HG02610 (cell line): Measurements from ENCODE around the gene NR4A3.
"Not testable (repeated sequence)": the region's sequence is repeated elsewhere in the genome, so short reads cannot be mapped to it uniquely, and the experiment has no call there.

ENCODE experiments used
- ATAC-seq: cut with Tn5 transposase; IDR thresholded peaks from one replicate; pipeline ENCODE4 v1.9.1; 2021; ENCODE audit warnings: mild to moderate bottlenecking, moderate library complexity; ENCODE audit not compliant: unreplicated experiment

NR4A3 gene

GRCh38 chr9:99821396-99822108 is at the start of gene NR4A3:
Gene NR4A3 (plus strand): TSS chr9:99821885. CDS start chr9:99828043, 6,158 bp downstream.
- ATAC-seq: peak; percentile 37

- no peak for ATAC-seq
Measured at GRCh38 chr9:99773468-99774138, 48.1 kb upstream of the NR4A3 start.

GRCh38 chr9:99778308-99778707 is 43.4 kb upstream of the NR4A3 start:
- ATAC-seq: no peak

GRCh38 chr9:99778836-99779235 is 42.8 kb upstream of the NR4A3 start:
- no peak for ATAC-seq

GRCh38 chr9:99779277-99779676 is 42.4 kb upstream of the NR4A3 start:
- ATAC-seq: no peak

- ATAC-seq: not testable (repeated sequence)
Measured at GRCh38 chr9:99782349-99782748, 39.3 kb upstream of the NR4A3 start.

GRCh38 chr9:99782962-99783718 is 38.5 kb upstream of the NR4A3 start:
- no peak for ATAC-seq

- no peak for ATAC-seq
Measured at GRCh38 chr9:99783799-99784198, 37.9 kb upstream of the NR4A3 start.

GRCh38 chr9:99785010-99785590 is 36.6 kb upstream of the NR4A3 start:
- no peak for ATAC-seq

- no peak for ATAC-seq
Measured at GRCh38 chr9:99787556-99787955, 34.1 kb upstream of the NR4A3 start.

- no peak for ATAC-seq
Measured at GRCh38 chr9:99793528-99793927, 28.2 kb upstream of the NR4A3 start.

GRCh38 chr9:99796231-99796630 is 25.5 kb upstream of the NR4A3 start:
- no peak for ATAC-seq

GRCh38 chr9:99801775-99802174 is 19.9 kb upstream of the NR4A3 start:
- no peak for ATAC-seq

- ATAC-seq: no peak
Measured at GRCh38 chr9:99803694-99804093, 18.0 kb upstream of the NR4A3 start.

GRCh38 chr9:99807276-99807852 is 14.3 kb upstream of the NR4A3 start:
- ATAC-seq: no peak

- ATAC-seq: no peak
Measured at GRCh38 chr9:99807956-99808355, 13.7 kb upstream of the NR4A3 start.

- ATAC-seq: no peak
Measured at GRCh38 chr9:99808454-99808853, 13.2 kb upstream of the NR4A3 start.

- no peak for ATAC-seq
Measured at GRCh38 chr9:99809586-99810319, 11.9 kb upstream of the NR4A3 start.

- peak; percentile 4 for ATAC-seq
Measured at GRCh38 chr9:99811172-99811571, 10.5 kb upstream of the NR4A3 start.

- ATAC-seq: peak; percentile 81
Measured at GRCh38 chr9:99811598-99812383, 9.9 kb upstream of the NR4A3 start.
